OCI-LY3 (cell line): ENCODE data around the gene SLC25A13.

ENCODE experiments used
- H2AFZ ChIP-seq: fragments of 200-600, 300-600 bp; shearing (Covaris generic); 2 replicates; pipeline ENCODE4 v1.6.0; 2014; ENCODE audit warnings: antibody characterized with exemption, low read depth, low read length
- H3K27ac ChIP-seq: fragments of 200-600, 300-600 bp; sonication (generic); 2 replicates; pipeline ENCODE4 v1.5.1; 2014; ENCODE audit warnings: mild to moderate bottlenecking, low read length, moderate library complexity, mixed read lengths
- H3K27me3 ChIP-seq: fragments of 200-600, 300-600 bp; sonication (generic); 2 replicates; pipeline ENCODE4 v1.6.1; 2014; ENCODE audit warnings: low read depth, low read length, mixed read lengths
- H3K36me3 ChIP-seq: fragments of 200-600, 300-600 bp; sonication (generic); replicated peaks from 2 replicates; pipeline ENCODE3; 2014; ENCODE audit warnings: low read depth, low read length, mixed read lengths
- H3K4me1 ChIP-seq: fragments of 300-600, 200-600 bp; sonication (generic); 2 replicates; pipeline ENCODE4 v1.6.1; 2014; ENCODE audit warnings: low read length, mixed read lengths
- H3K4me2 ChIP-seq: fragments of 200-600, 300-600 bp; sonication (generic); 2 replicates; pipeline ENCODE4 v1.6.1; 2014; ENCODE audit warnings: low read length, mixed read lengths
- H3K4me3 ChIP-seq: fragments of 300-600, 200-600 bp; sonication (generic); 2 replicates; pipeline ENCODE4 v1.5.1; 2014; ENCODE audit warnings: antibody characterized with exemption, mild to moderate bottlenecking, low read length, moderate library complexity
- H3K79me2 ChIP-seq: fragments of 300-600, 200-600 bp; shearing (Covaris generic); 2 replicates; pipeline ENCODE4 v1.6.1; 2014; ENCODE audit warnings: mild to moderate bottlenecking, low read length, mixed read lengths
- H3K9ac ChIP-seq: fragments of 300-600, 200-600 bp; shearing (Covaris generic); 2 replicates; pipeline ENCODE4 v1.6.0; 2014; ENCODE audit warnings: mild to moderate bottlenecking, low read length, moderate library complexity
- H3K9me3 ChIP-seq: fragments of 200-600, 300-600 bp; shearing (Covaris generic); 2 replicates; pipeline ENCODE4 v1.6.1; 2014; ENCODE audit warnings: low read length, mixed read lengths; ENCODE audit not compliant: insufficient read depth
- H4K20me1 ChIP-seq: fragments of 200-600, 300-600 bp; sonication (generic); 2 replicates; pipeline ENCODE4 v1.6.1; 2016; ENCODE audit warnings: low read length, mixed read lengths; ENCODE audit not compliant: insufficient read depth
- CTCF ChIP-seq: fragments of 200-600, 300-600 bp; sonication (generic); IDR thresholded peaks from 2 replicates; pipeline ENCODE4 v1.5.1; 2014; ENCODE audit warnings: antibody characterized with exemption, low read length, low read depth
- EZH2phosphoT487 ChIP-seq: fragments of 200-600 bp; shearing (Covaris generic); IDR thresholded peaks from 2 replicates; pipeline ENCODE4 v1.6.1; 2018; ENCODE audit warnings: antibody characterized with exemption, mixed run types, low read depth

SLC25A13 gene

GRCh38 chr7:96253964-96254363 lies 67.9 kb downstream of the SLC25A13 start:
- no peaks in the 10 kb centered on the region for H3K9me3 ChIP-seq
- 0 out of 2 replicates have a peak, but pooled peaks cover 3% of the 10 kb centered on the region for H4K20me1 ChIP-seq
- no peak overlapping the region for H2AFZ ChIP-seq
- H3K27ac ChIP-seq: no peak overlapping the region
- no peaks in the 10 kb centered on the region for H3K36me3 ChIP-seq
- no peak overlapping the region for H3K9ac ChIP-seq
- no peak for TF ChIP-seq EZH2phosphoT487
- TF ChIP-seq CTCF: no peak
- H3K4me2 ChIP-seq: no peak overlapping the region
- no peak overlapping the region for H3K4me3 ChIP-seq
- peaks cover 6% of the 10 kb centered on the region; the same call in 1 of the 2 replicates for H3K4me1 ChIP-seq
- H3K27me3 ChIP-seq: no peaks in the 10 kb centered on the region
- H3K79me2 ChIP-seq: peaks cover 4% of the 10 kb centered on the region

GRCh38 chr7:96253441-96253840 lies 68.5 kb downstream of the SLC25A13 start:
- Histone ChIP-seq H3K36me3 (no peaks in the 10 kb centered on the region), H3K9ac (no peak overlapping the region), H2AFZ (no peak overlapping the region), H3K4me3 (no peak overlapping the region), H3K9me3 (no peaks in the 10 kb centered on the region), H4K20me1 (0 out of 2 replicates have a peak, but pooled peaks cover 3% of the 10 kb centered on the region), H3K27me3 (no peaks in the 10 kb centered on the region), H3K4me2 (no peak overlapping the region), H3K4me1 (peaks cover 6% of the 10 kb centered on the region; the same call in 1 of the 2 replicates), H3K79me2 (peaks cover 4% of the 10 kb centered on the region), H3K27ac (no peak overlapping the region)
- TF ChIP-seq EZH2phosphoT487 (no peak), CTCF (no peak)

- peaks cover 6% of the 10 kb centered on the region; the same call in 1 of the 2 replicates for H3K4me1 ChIP-seq
- TF ChIP-seq EZH2phosphoT487: no peak
- no peak for TF ChIP-seq CTCF
These were observed 71.0 kb downstream of the SLC25A13 start for GRCh38 chr7:96250776-96251361.

GRCh38 chr7:96248405-96248804 lies 73.5 kb downstream of the SLC25A13 start:
- no peaks in the 10 kb centered on the region for H3K36me3 ChIP-seq
- peaks cover 6% of the 10 kb centered on the region; the same call in 1 of the 2 replicates for H3K4me1 ChIP-seq
- TF ChIP-seq EZH2phosphoT487: no peak
- no peak for TF ChIP-seq CTCF
- no peaks in the 10 kb centered on the region for H3K27me3 ChIP-seq
- H3K9me3 ChIP-seq: no peaks in the 10 kb centered on the region
- H3K9ac ChIP-seq: no peak overlapping the region
- no peak overlapping the region for H3K4me3 ChIP-seq
- H3K4me2 ChIP-seq: no peak overlapping the region
- H4K20me1 ChIP-seq: 0 out of 2 replicates have a peak, but pooled peaks cover 3% of the 10 kb centered on the region
- H3K27ac ChIP-seq: no peak overlapping the region
- H3K79me2 ChIP-seq: no peaks in the 10 kb centered on the region; the same call in 1 of the 2 replicates
- no peak overlapping the region for H2AFZ ChIP-seq

More at GRCh38 chr7:96250776-96251361, 71.0 kb downstream of the SLC25A13 start:
- no peaks in the 10 kb centered on the region for H3K9me3 ChIP-seq
- H3K9ac ChIP-seq: no peak overlapping the region
- H3K79me2 ChIP-seq: no peaks in the 10 kb centered on the region; the same call in 1 of the 2 replicates
- no peaks in the 10 kb centered on the region for H3K27me3 ChIP-seq
- 0 out of 2 replicates have a peak, but pooled peaks cover 3% of the 10 kb centered on the region for H4K20me1 ChIP-seq
- H2AFZ ChIP-seq: no peak overlapping the region
- no peak overlapping the region for H3K4me3 ChIP-seq
- H3K27ac ChIP-seq: no peak overlapping the region
- H3K4me2 ChIP-seq: no peak overlapping the region
- no peaks in the 10 kb centered on the region for H3K36me3 ChIP-seq
